Measurements from ENCODE around the gene ERVW-1.

The ERVW-1 gene

GRCh38 chr7:92503767-92504166 is 26.0 kb upstream of the ERVW-1 start:
- WGBS (ENCODE audit: extremely low coverage, insufficient coverage, insufficient read length) = no CpG with 5 or more reads among the region's 2 CpGs
- no peak overlapping the region for H4K8ac ChIP-seq (ENCODE audit: low read depth, low read length)
- no peak for DNase-seq
- H2BK120ac ChIP-seq (ENCODE audit: insufficient read depth, low read length, poor library complexity) = no peak overlapping the region
- H3K4me1 ChIP-seq (ENCODE audit: control insufficient read depth in 1 of 2, insufficient read depth in 2 of 2, low read length in 2 of 2) = no peaks in the 10 kb centered on the region
- H3K18ac ChIP-seq (ENCODE audit: low read length) = no peak overlapping the region
- H3K23ac ChIP-seq (ENCODE audit: low read length) = no peak overlapping the region
- no peak overlapping the region for H3K9ac ChIP-seq (ENCODE audit: low read length)
- no peaks in the 10 kb centered on the region for H3K79me1 ChIP-seq (ENCODE audit: low read length)
- H3K9me3 ChIP-seq (ENCODE audit: insufficient read depth, low read depth, low read length) = no peaks in the 10 kb centered on the region
- no peaks in the 10 kb centered on the region for H3K79me2 ChIP-seq (ENCODE audit: control insufficient read depth, insufficient read depth, low read length, poor library complexity)
- H3K14ac ChIP-seq (ENCODE audit: low read length) = no peak overlapping the region
- no peak overlapping the region for H4K12ac ChIP-seq (ENCODE audit: low read depth, low read length)
- no peak overlapping the region for H3K4me2 ChIP-seq (ENCODE audit: low read length)
- no peak overlapping the region for H3K4ac ChIP-seq (ENCODE audit: low read depth, low read length)
- no peak overlapping the region for H2BK12ac ChIP-seq (ENCODE audit: low read length)
- no peak overlapping the region for H4K91ac ChIP-seq (ENCODE audit: low read depth, low read length)
- no peak overlapping the region for H2AK5ac ChIP-seq (ENCODE audit: low read length)
- no peaks in the 10 kb centered on the region for H3K27me3 ChIP-seq (ENCODE audit: insufficient read depth, low read length)
- H3K27ac ChIP-seq (ENCODE audit: low read depth, low read length) = no peak overlapping the region
- H2BK5ac ChIP-seq (ENCODE audit: low read depth, low read length, poor library complexity) = no peak overlapping the region
- H3K4me3 ChIP-seq (ENCODE audit: low read depth, low read length) = no peak overlapping the region
- no peak overlapping the region for H2AFZ ChIP-seq (ENCODE audit: insufficient read depth, low read length, poor library complexity)
- peaks cover 6% of the 10 kb centered on the region in 2 experiments for H3K36me3 ChIP-seq (ENCODE audit: control insufficient read depth in 1 of 2, insufficient read depth in 2 of 2, low read length in 2 of 2)

GRCh38 chr7:92498557-92498956 is 20.8 kb upstream of the ERVW-1 start:
- Histone ChIP-seq H3K9ac (ENCODE audit: low read length) (no peak overlapping the region), H3K18ac (ENCODE audit: low read length) (no peak overlapping the region), H3K79me1 (ENCODE audit: low read length) (no peaks in the 10 kb centered on the region), H3K4ac (ENCODE audit: low read depth, low read length) (no peak overlapping the region), H2BK5ac (ENCODE audit: low read depth, low read length, poor library complexity) (no peak overlapping the region), H3K79me2 (ENCODE audit: control insufficient read depth, insufficient read depth, low read length, poor library complexity) (no peaks in the 10 kb centered on the region), H4K8ac (ENCODE audit: low read depth, low read length) (no peak overlapping the region), H3K9me3 (ENCODE audit: insufficient read depth, low read depth, low read length) (no peaks in the 10 kb centered on the region), H3K4me3 (ENCODE audit: low read depth, low read length) (no peak overlapping the region), H2AK5ac (ENCODE audit: low read length) (no peak overlapping the region), H3K27me3 (ENCODE audit: insufficient read depth, low read length) (no peaks in the 10 kb centered on the region), H2AFZ (ENCODE audit: insufficient read depth, low read length, poor library complexity) (no peak overlapping the region), H4K12ac (ENCODE audit: low read depth, low read length) (no peak overlapping the region), H3K14ac (ENCODE audit: low read length) (no peak overlapping the region), H3K36me3 (ENCODE audit: control insufficient read depth in 1 of 2, insufficient read depth in 2 of 2, low read length in 2 of 2) (peaks cover 1 to 4% of the 10 kb centered on the region in 2 experiments), H3K4me2 (ENCODE audit: low read length) (no peak overlapping the region), H2BK120ac (ENCODE audit: insufficient read depth, low read length, poor library complexity) (no peak overlapping the region), H2BK12ac (ENCODE audit: low read length) (no peak overlapping the region), H3K27ac (ENCODE audit: low read depth, low read length) (no peak overlapping the region), H3K4me1 (ENCODE audit: control insufficient read depth in 1 of 2, insufficient read depth in 2 of 2, low read length in 2 of 2) (no peaks in the 10 kb centered on the region), H3K23ac (ENCODE audit: low read length) (no peak overlapping the region), H4K91ac (ENCODE audit: low read depth, low read length) (no peak overlapping the region)
- WGBS (ENCODE audit: extremely low coverage, insufficient coverage, insufficient read length) = no CpG with 5 or more reads among the region's 2 CpGs
- DNase-seq = no peak

DNA sequence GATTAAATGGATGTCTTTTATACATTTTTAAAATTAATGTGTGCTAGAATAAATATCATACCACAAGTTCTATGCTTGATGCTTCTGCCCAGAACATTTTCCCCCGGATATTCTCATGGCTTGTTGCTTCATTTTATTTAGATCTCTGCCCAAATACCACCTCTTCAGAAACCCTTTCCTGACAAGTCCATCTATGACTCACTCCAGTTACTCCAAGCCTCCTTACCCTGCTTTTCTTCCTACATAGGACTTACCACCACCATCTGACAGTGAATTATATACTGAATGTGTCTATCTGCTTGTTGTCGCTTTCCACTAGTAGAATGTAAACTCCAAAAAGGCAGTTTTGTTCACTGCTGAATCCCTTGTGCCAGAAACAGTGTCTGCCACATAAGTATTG is 19.1 kb upstream of the ERVW-1 start:
- no peaks in the 10 kb centered on the region for H3K27me3 ChIP-seq (ENCODE audit: insufficient read depth, low read length)
- H3K4me3 ChIP-seq (ENCODE audit: low read depth, low read length) = no peak overlapping the region
- no peak overlapping the region for H3K14ac ChIP-seq (ENCODE audit: low read length)
- no peaks in the 10 kb centered on the region for H3K4me1 ChIP-seq (ENCODE audit: control insufficient read depth in 1 of 2, insufficient read depth in 2 of 2, low read length in 2 of 2)
- H3K4ac ChIP-seq (ENCODE audit: low read depth, low read length) = no peak overlapping the region
- no CpG with 5 or more reads among the region's 2 CpGs for WGBS (ENCODE audit: extremely low coverage, insufficient coverage, insufficient read length)
- no peak overlapping the region for H2BK120ac ChIP-seq (ENCODE audit: insufficient read depth, low read length, poor library complexity)
- no peak overlapping the region for H2BK12ac ChIP-seq (ENCODE audit: low read length)
- H3K79me2 ChIP-seq (ENCODE audit: control insufficient read depth, insufficient read depth, low read length, poor library complexity) = no peaks in the 10 kb centered on the region
- peaks cover 3 to 7% of the 10 kb centered on the region in 2 experiments for H3K36me3 ChIP-seq (ENCODE audit: control insufficient read depth in 1 of 2, insufficient read depth in 2 of 2, low read length in 2 of 2)
- no peak overlapping the region for H4K8ac ChIP-seq (ENCODE audit: low read depth, low read length)
- no peak overlapping the region for H3K23ac ChIP-seq (ENCODE audit: low read length)
- no peak overlapping the region for H4K12ac ChIP-seq (ENCODE audit: low read depth, low read length)
- H2AK5ac ChIP-seq (ENCODE audit: low read length) = no peak overlapping the region
- H3K27ac ChIP-seq (ENCODE audit: low read depth, low read length) = no peak overlapping the region
- no peak overlapping the region for H3K9ac ChIP-seq (ENCODE audit: low read length)
- DNase-seq = no peak
- no peak overlapping the region for H2AFZ ChIP-seq (ENCODE audit: insufficient read depth, low read length, poor library complexity)
- H3K79me1 ChIP-seq (ENCODE audit: low read length) = no peaks in the 10 kb centered on the region
- H3K4me2 ChIP-seq (ENCODE audit: low read length) = no peak overlapping the region
- H3K18ac ChIP-seq (ENCODE audit: low read length) = no peak overlapping the region
- H3K9me3 ChIP-seq (ENCODE audit: insufficient read depth, low read depth, low read length) = no peaks in the 10 kb centered on the region
- no peak overlapping the region for H4K91ac ChIP-seq (ENCODE audit: low read depth, low read length)
- H2BK5ac ChIP-seq (ENCODE audit: low read depth, low read length, poor library complexity) = no peak overlapping the region

- Histone ChIP-seq H3K9ac (ENCODE audit: low read length) (no peak overlapping the region), H3K27ac (ENCODE audit: low read depth, low read length) (no peak overlapping the region), H4K8ac (ENCODE audit: low read depth, low read length) (no peak overlapping the region), H4K12ac (ENCODE audit: low read depth, low read length) (no peak overlapping the region), H3K36me3 (ENCODE audit: control insufficient read depth in 1 of 2, insufficient read depth in 2 of 2, low read length in 2 of 2) (peaks cover 1 to 8% of the 10 kb centered on the region in 2 experiments), H3K4me2 (ENCODE audit: low read length) (no peak overlapping the region), H3K27me3 (ENCODE audit: insufficient read depth, low read length) (no peaks in the 10 kb centered on the region), H2BK12ac (ENCODE audit: low read length) (no peak overlapping the region), H3K23ac (ENCODE audit: low read length) (no peak overlapping the region), H3K4ac (ENCODE audit: low read depth, low read length) (no peak overlapping the region), H3K18ac (ENCODE audit: low read length) (no peak overlapping the region), H3K9me3 (ENCODE audit: insufficient read depth, low read depth, low read length) (no peaks in the 10 kb centered on the region), H3K4me1 (ENCODE audit: control insufficient read depth in 1 of 2, insufficient read depth in 2 of 2, low read length in 2 of 2) (no peaks in the 10 kb centered on the region), H2AK5ac (ENCODE audit: low read length) (no peak overlapping the region), H3K14ac (ENCODE audit: low read length) (no peak overlapping the region), H3K79me1 (ENCODE audit: low read length) (no peaks in the 10 kb centered on the region), H2BK5ac (ENCODE audit: low read depth, low read length, poor library complexity) (no peak overlapping the region), H2AFZ (ENCODE audit: insufficient read depth, low read length, poor library complexity) (no peak overlapping the region), H3K4me3 (ENCODE audit: low read depth, low read length) (no peak overlapping the region), H4K91ac (ENCODE audit: low read depth, low read length) (no peak overlapping the region), H3K79me2 (ENCODE audit: control insufficient read depth, insufficient read depth, low read length, poor library complexity) (no peaks in the 10 kb centered on the region), H2BK120ac (ENCODE audit: insufficient read depth, low read length, poor library complexity) (no peak overlapping the region)
- no CpG with 5 or more reads among the region's 1 CpG for WGBS (ENCODE audit: extremely low coverage, insufficient coverage, insufficient read length)
- no peak for DNase-seq
Observed at GRCh38 chr7:92489634-92490033, 11.9 kb upstream of the ERVW-1 start.

Measured in trophoblast cell (in vitro differentiated cells and primary cell).